Ishikawa (cell line): ENCODE data around the gene GANAB.

Experiments
- CEBPB ChIP-seq: IDR thresholded peaks from 2 replicates; pipeline ENCODE4 v1.6.1; 2012
- CREB1 ChIP-seq: IDR thresholded peaks from 2 replicates; pipeline ENCODE4 v1.6.1; 2012; ENCODE audit warnings: low read depth
- EGR1 ChIP-seq: IDR thresholded peaks from 2 replicates; pipeline ENCODE4 v1.6.1; 2012
- EP300 ChIP-seq: IDR thresholded peaks from 2 replicates; pipeline ENCODE4 v1.6.1; 2012; ENCODE audit warnings: borderline replicate concordance
- FOXM1 ChIP-seq: IDR thresholded peaks from 2 replicates; pipeline ENCODE4 v1.6.1; 2012; ENCODE audit warnings: low read depth, borderline replicate concordance
- NFIC ChIP-seq: IDR thresholded peaks from 2 replicates; pipeline ENCODE4 v1.6.1; 2012
- RAD21 ChIP-seq: IDR thresholded peaks from 2 replicates; pipeline ENCODE4 v1.6.1; 2012; ENCODE audit warnings: low read depth
- REST ChIP-seq: IDR thresholded peaks from 2 replicates; pipeline ENCODE4 v1.6.1; 2012; ENCODE audit warnings: low read depth, mild to moderate bottlenecking
- TAF1 ChIP-seq: IDR thresholded peaks from 2 replicates; pipeline ENCODE4 v1.6.1; 2012; ENCODE audit warnings: low read depth, mild to moderate bottlenecking
- TCF12 ChIP-seq: IDR thresholded peaks from 2 replicates; pipeline ENCODE4 v1.6.1; 2012; ENCODE audit warnings: low read depth
- TEAD4 ChIP-seq: IDR thresholded peaks from 2 replicates; pipeline ENCODE4 v1.6.1; 2012
- USF1 ChIP-seq: IDR thresholded peaks from 2 replicates; pipeline ENCODE4 v1.6.1; 2012
- YY1 ChIP-seq: IDR thresholded peaks from 2 replicates; pipeline ENCODE4 v1.6.1; 2012; ENCODE audit warnings: low read depth
- ZBTB7A ChIP-seq: IDR thresholded peaks from 2 replicates; pipeline ENCODE4 v1.6.1; 2012; ENCODE audit warnings: low read depth
- TF ChIP-seq, protein P1 (sequence below): IDR thresholded peaks from 2 replicates; pipeline ENCODE4 v1.6.1; 2012

Gene GANAB

GRCh38 chr11:62575156-62575555, 71.3 kb downstream of the GANAB start:
- TF ChIP-seq TCF12 (no peak), YY1 (no peak), CREB1 (no peak), TEAD4 (no peak), REST (no peak), USF1 (no peak), ZBTB7A (no peak), RAD21 (no peak), EGR1 (no peak), FOXM1 (no peak), NFIC (no peak), CEBPB (no peak), TAF1 (no peak), EP300 (no peak)
- TF ChIP-seq, protein P1, sequence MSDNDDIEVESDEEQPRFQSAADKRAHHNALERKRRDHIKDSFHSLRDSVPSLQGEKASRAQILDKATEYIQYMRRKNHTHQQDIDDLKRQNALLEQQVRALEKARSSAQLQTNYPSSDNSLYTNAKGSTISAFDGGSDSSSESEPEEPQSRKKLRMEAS: no peak
